Upper lobe of right lung (tissue), 1 donor: ENCODE measurements around the gene FZD1. TPM values are rescaled to one million over a fixed set of nuclear protein-coding genes. Genes with fewer than 3 reads are reported as not detected.

Source experiments
- ATAC-seq: fragments of 200-7000 bp; cut with Tn5 transposase; one replicate; pipeline ENCODE4 v1.9.1; 2020; ENCODE audit warnings: mild to moderate bottlenecking, moderate library complexity
- DNase-seq: peaks from one replicate; pipeline ENCODE4 v3.0.0-alpha.2; 2020
- H3K27ac ChIP-seq: fragments of 200-600 bp; one replicate; pipeline ENCODE4 v1.8.0; 2022
- H3K27me3 ChIP-seq: fragments of 200-600 bp; one replicate; pipeline ENCODE4 v1.8.0; 2022; ENCODE audit warnings: mild to moderate bottlenecking
- H3K36me3 ChIP-seq: fragments of 200-600 bp; one replicate; pipeline ENCODE4 v1.8.0; 2022
- H3K4me1 ChIP-seq: fragments of 200-600 bp; one replicate; pipeline ENCODE4 v1.8.0; 2022
- H3K4me3 ChIP-seq: fragments of 200-600 bp; one replicate; pipeline ENCODE4 v1.8.0; 2022; ENCODE audit warnings: mild to moderate bottlenecking
- H3K9me3 ChIP-seq: fragments of 200-600 bp; one replicate; pipeline ENCODE4 v1.8.0; 2022
- intact Hi-C: fragments of 100-400 bp; cut with DNase I; formaldehyde crosslinking; loops from one replicate; pipeline ENCODE4 v1.11.0; 2022
- total RNA-seq: library from RNA; stranded (reverse); fragmentation: NEBNext Ultra II Directional; extraction: Animal tissue kit (Norgen Biotek cat#: 25700); gene quantifications from one replicate; pipeline ENCODE4 v1.2.1, GENCODE V29; 2021
- TF ChIP-seq, protein P1 (sequence below): fragments of 200-600 bp; IDR thresholded peaks from one replicate; pipeline ENCODE4 v1.8.0; 2022; ENCODE audit warnings: antibody characterized with exemption
- donor health status: DM: no; HTN: yes; CAD: no; lungs with severe emphysema.

FZD1 gene
- total RNA-seq, 1 donor from 2014 or later: 25.7 TPM

DNA sequence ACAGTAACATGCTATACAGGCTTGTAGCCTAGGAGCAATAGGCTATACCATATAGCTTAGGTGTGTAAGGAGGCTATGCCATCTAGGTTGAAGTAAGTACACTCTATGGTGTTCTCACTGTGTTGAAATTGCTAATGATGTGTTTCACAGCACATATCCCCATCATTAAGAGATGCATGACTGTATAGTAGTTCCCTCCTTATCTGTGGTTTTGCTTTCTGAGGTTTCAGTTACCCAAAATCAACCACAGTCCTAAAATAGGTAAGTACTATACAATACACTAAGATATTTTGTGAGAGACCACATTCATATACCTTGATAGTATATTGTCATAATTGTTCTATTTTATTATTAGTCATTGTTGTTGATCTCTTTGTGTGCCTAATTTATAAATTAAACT is 12.7 kb downstream of the FZD1 start:
- H3K27ac ChIP-seq: no peak overlapping the region
- no peaks in the 10 kb centered on the region for H3K4me1 ChIP-seq
- H3K36me3 ChIP-seq: no peaks in the 10 kb centered on the region
- no peak for DNase-seq
- H3K27me3 ChIP-seq: no peaks in the 10 kb centered on the region
- H3K9me3 ChIP-seq: no peaks in the 10 kb centered on the region
- no peak overlapping the region for H3K4me3 ChIP-seq
- TF ChIP-seq, protein P1, sequence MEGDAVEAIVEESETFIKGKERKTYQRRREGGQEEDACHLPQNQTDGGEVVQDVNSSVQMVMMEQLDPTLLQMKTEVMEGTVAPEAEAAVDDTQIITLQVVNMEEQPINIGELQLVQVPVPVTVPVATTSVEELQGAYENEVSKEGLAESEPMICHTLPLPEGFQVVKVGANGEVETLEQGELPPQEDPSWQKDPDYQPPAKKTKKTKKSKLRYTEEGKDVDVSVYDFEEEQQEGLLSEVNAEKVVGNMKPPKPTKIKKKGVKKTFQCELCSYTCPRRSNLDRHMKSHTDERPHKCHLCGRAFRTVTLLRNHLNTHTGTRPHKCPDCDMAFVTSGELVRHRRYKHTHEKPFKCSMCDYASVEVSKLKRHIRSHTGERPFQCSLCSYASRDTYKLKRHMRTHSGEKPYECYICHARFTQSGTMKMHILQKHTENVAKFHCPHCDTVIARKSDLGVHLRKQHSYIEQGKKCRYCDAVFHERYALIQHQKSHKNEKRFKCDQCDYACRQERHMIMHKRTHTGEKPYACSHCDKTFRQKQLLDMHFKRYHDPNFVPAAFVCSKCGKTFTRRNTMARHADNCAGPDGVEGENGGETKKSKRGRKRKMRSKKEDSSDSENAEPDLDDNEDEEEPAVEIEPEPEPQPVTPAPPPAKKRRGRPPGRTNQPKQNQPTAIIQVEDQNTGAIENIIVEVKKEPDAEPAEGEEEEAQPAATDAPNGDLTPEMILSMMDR: no peak
- ATAC-seq: no peak
- intact Hi-C loops: no loop called here

DNA sequence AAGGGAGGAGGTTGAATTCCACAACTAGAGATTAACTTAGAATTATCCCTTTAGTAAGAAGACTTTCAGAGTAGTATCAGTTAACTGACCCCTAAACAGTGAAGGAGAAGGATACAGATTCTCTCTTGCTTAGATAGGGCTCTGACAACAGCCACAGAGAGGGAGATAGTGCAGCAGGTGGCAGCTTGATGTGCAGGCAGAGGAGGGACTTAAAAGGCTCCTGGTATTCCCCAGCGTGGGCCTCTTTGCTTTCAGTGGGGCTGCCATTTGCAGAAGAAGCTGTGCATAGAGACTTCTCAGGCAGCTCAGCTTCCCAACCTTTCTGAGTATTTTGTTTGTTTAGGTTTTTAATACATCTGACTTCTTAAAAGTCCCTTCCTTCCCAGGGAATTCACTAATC is 16.0 kb downstream of the FZD1 start:
- no peaks in the 10 kb centered on the region for H3K9me3 ChIP-seq
- H3K36me3 ChIP-seq: no peaks in the 10 kb centered on the region
- TF ChIP-seq, protein P1: no peak
- ATAC-seq (no peak), DNase-seq (no peak)
- no peaks in the 10 kb centered on the region for H3K27me3 ChIP-seq
- intact Hi-C loops: no loop called here
- no peak overlapping the region for H3K4me3 ChIP-seq
- no peaks in the 10 kb centered on the region for H3K4me1 ChIP-seq
- no peak overlapping the region for H3K27ac ChIP-seq

DNA sequence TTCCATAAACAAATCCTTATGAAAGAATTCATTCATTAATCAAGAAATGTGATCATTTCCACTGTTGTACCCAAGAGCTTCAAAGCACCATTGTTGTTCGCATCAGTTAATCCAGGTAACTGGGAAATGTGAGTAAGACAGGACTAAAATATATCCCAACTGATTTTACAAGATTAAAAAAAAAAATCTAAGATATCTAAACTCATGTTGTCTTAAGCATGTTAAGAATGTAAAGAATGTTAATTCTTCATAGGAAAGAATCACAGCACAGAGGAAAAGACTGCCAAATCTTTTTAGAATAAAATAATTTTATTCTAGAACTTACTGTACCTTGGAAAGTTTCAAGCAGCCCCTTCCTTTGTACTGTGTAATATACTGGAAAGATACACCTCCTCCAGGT is 16.4 kb downstream of the FZD1 start:
- H3K9me3 ChIP-seq: no peaks in the 10 kb centered on the region
- H3K4me3 ChIP-seq: no peak overlapping the region
- no peak for ATAC-seq
- no peak for DNase-seq
- TF ChIP-seq, protein P1: no peak
- intact Hi-C loops: no loop called here
- no peak overlapping the region for H3K27ac ChIP-seq
- H3K4me1 ChIP-seq: no peaks in the 10 kb centered on the region
- H3K36me3 ChIP-seq: no peaks in the 10 kb centered on the region
- H3K27me3 ChIP-seq: no peaks in the 10 kb centered on the region

DNA sequence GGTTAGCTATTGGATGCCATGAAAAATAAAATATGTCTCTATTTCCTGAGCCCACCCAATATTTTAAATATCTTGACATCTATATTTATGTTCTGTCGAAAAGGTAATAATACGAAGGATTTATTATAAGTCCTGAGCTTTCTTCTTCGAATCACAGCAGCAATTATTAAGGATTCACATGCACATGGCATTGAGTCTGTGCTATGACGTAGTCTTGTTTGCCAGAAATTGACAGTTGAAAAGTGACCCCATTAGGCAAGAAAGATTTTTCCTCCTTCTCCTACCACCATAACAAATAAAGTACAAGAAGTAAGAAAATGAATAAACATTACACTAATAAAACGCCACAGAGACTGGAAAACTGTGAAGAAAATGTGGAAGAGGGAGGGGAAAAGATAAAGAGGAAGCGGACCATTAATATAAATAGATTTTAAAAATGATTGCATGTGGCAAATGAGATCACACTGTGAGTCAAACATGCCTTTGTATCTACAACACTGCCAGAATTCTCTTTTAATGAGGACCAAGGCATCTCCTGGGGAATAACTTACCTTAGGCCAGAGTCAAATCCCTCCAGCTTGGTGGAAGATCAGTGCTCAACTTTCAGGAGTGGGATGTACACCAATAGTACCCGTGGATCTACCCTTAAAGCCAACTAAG is 21.6 kb downstream of the FZD1 start:
- TF ChIP-seq, protein P1: no peak
- DNase-seq: no peak
- H3K9me3 ChIP-seq: no peaks in the 10 kb centered on the region
- no peak for ATAC-seq
- H3K36me3 ChIP-seq: no peaks in the 10 kb centered on the region
- H3K27me3 ChIP-seq: no peaks in the 10 kb centered on the region
- H3K4me3 ChIP-seq: no peak overlapping the region
- intact Hi-C loops: no loop called here
- H3K4me1 ChIP-seq: no peaks in the 10 kb centered on the region
- H3K27ac ChIP-seq: no peak overlapping the region

DNA sequence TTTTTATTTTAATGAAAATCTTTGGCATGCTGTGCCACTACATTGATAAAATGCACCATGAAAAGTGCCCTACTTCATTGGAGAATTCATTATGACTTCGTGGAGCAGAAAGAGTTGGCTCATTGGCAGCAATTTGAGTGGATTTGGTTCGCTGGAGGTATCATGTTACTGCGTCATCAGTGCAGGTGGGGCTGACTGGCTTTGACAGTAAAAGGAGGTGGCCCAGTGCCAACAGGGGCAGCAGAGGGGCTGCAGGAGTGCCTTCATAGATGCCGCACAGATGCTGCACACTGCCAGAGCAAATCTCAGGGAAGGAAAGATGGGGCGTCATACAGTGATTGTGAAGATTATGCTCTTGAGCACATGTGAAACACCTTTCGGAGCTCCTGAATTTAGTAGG is 22.2 kb downstream of the FZD1 start:
- ATAC-seq: no peak
- no peak for DNase-seq
- H3K27me3 ChIP-seq: no peaks in the 10 kb centered on the region
- no peak overlapping the region for H3K4me3 ChIP-seq
- TF ChIP-seq, protein P1: no peak
- H3K9me3 ChIP-seq: no peaks in the 10 kb centered on the region
- H3K4me1 ChIP-seq: no peaks in the 10 kb centered on the region
- no peaks in the 10 kb centered on the region for H3K36me3 ChIP-seq
- intact Hi-C loops: no loop called here
- H3K27ac ChIP-seq: no peak overlapping the region
